Spinal cord (tissue), 10 donors: ENCODE results near the gene SQSTM1. TPM values are rescaled to one million over a fixed set of nuclear protein-coding genes. Genes with fewer than 3 reads are reported as not detected.

Source experiments
- DNase-seq, 6 donors: peaks; one replicate each; pipeline versions ENCODE4 v3.0.0 to v3.0.0-alpha.2; 2013 to 2015; ENCODE audit warnings: low spot score in 6 of 6, low read depth in 4 of 6
- H3K27ac ChIP-seq: one replicate; pipeline ENCODE4 v1.5.1; 2013; ENCODE audit warnings: low read depth, low read length, control low read depth
- H3K27me3 ChIP-seq: one replicate; pipeline ENCODE4 v1.6.1; 2013; ENCODE audit warnings: low read length; ENCODE audit not compliant: control insufficient read depth, insufficient read depth
- H3K36me3 ChIP-seq: one replicate; pipeline ENCODE4 v1.6.1; 2013; ENCODE audit warnings: low read length; ENCODE audit not compliant: control insufficient read depth, insufficient read depth
- H3K4me1 ChIP-seq: one replicate; pipeline ENCODE4 v1.6.1; 2013; ENCODE audit warnings: low read length; ENCODE audit not compliant: control insufficient read depth, insufficient read depth
- H3K4me3 ChIP-seq: one replicate; pipeline ENCODE4 v1.5.1; 2013; ENCODE audit warnings: low read depth, low read length, control low read depth
- H3K9me3 ChIP-seq: one replicate; pipeline ENCODE4 v1.6.1; 2013; ENCODE audit warnings: low read length; ENCODE audit not compliant: control insufficient read depth, insufficient read depth
- WGBS: methylation state at CpG from one replicate; pipeline ENCODE4 v1.1.5; 2013; ENCODE audit warnings: missing lambda C conversion rate; ENCODE audit not compliant: insufficient coverage; 5-methylcytosine and 5-hydroxymethylcytosine counted together
- polyA plus RNA-seq, 2 donors: library from polyadenylated mRNA; unstranded; fragments of 120-200 nt; gene quantifications; one replicate each; pipeline ENCODE4 v1.2.1, GENCODE V29; 2013; ENCODE audit not compliant: insufficient read length in 2 of 2
- total RNA-seq, 2 donors: library from RNA; depleted of rRNA in 1 of 2; stranded (reverse); fragments of 120-200 nt in 1 of 2; fragments of >200 nt in 1 of 2; gene quantifications; one replicate each; pipeline versions ENCODE4 v1.2.3 to v1.2.4, GENCODE V29; 2013 to 2014
- donor health status: healthy.

Gene SQSTM1
- total and polyA plus RNA-seq, 4 donors = 95.6 to 155 (median 119) TPM

DNA sequence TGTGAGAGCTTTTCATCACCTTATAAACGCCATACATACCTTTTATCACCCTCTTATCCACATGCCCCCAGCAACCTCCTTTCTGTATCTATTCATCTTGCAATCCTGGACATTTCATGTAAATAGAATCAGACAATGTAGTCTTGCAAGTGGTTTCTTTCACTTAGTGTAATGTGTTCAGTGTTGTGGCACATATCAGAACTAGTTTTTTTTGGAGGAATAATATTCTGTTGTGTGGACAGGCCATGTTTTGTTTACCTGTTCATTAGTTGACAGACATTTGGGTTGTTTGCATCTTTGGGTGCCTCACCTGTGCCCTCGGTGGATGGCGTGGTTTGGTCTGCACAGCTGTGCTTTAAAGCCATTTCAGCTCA lies 1.3 kb downstream of the SQSTM1 start:
- Histone ChIP-seq H3K27ac (peak overlapping the region; percentile 84), H3K9me3 (no peaks in the 10 kb centered on the region), H3K36me3 (peaks cover 49% of the 10 kb centered on the region), H3K4me3 (peak overlapping the region; percentile 84), H3K27me3 (no peaks in the 10 kb centered on the region), H3K4me1 (peaks cover 54% of the 10 kb centered on the region)
- DNase-seq = no peak
- WGBS = 80% methylated on average over 2 of the region's 3 CpGs

DNA sequence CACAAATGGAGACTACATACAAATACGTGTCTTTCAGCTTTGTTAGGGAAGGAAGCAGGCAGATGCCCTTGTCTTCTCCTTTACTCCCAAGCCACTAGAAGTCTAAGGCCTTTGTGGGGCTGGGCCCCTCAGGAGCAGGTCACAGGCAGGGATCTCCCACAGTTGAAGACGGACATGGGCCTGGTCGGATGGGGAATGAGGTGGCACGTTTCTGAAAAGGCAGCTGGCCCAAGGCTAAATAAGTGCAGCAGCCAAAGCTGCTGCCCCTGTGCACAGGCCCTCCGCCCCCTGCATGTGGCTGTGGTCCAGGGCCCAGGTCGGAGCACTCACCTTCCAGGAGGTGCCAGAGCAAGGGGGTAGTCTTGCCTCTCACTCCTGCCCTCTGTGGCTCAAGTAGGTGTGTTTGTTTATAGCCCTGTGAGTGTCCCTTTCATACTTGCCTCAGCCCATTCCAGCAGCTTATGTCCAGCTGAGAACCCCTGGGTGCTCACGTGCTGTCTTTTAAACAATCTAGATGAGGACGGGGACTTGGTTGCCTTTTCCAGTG lies 1.8 kb downstream of the SQSTM1 start:
- Histone ChIP-seq H3K4me1 (peaks cover 49% of the 10 kb centered on the region), H3K9me3 (no peaks in the 10 kb centered on the region), H3K36me3 (peaks cover 54% of the 10 kb centered on the region), H3K27ac (no peak overlapping the region), H3K27me3 (no peaks in the 10 kb centered on the region), H3K4me3 (no peak overlapping the region)
- 76% methylated on average over 7 of the region's 8 CpGs for WGBS
- DNase-seq = no peak

DNA sequence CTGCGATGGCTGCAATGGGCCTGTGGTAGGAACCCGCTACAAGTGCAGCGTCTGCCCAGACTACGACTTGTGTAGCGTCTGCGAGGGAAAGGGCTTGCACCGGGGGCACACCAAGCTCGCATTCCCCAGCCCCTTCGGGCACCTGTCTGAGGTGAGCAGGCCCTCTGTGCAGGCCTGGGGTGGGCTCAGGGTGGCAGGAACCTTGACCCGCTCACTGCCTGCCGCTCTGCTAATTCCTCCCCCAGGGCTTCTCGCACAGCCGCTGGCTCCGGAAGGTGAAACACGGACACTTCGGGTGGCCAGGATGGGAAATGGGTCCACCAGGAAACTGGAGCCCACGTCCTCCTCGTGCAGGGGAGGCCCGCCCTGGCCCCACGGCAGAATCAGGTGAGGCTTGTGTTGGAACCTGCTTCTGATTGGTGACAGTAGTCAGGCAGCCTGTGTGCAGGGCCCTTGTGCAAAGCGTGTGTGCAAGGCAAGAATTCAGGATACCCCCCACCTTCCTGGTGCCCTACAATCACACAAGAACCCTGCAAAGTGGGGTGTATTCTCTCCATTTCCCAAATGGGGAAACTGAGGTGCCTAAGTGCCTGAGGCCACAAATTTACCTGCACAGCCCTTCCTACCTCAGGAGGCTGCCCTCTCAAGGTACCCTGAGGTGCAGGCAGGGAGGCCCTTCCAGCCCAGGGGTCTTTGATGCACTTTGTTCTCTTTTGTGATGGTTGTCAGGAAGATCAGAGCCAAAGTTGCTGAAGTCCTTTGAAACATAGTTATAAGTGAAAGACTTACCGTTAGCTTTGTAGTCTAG lies 3.4 kb downstream of the SQSTM1 start:
- Histone ChIP-seq H3K27me3 (no peaks in the 10 kb centered on the region), H3K9me3 (no peaks in the 10 kb centered on the region), H3K36me3 (peaks cover 65% of the 10 kb centered on the region), H3K4me1 (peaks cover 37% of the 10 kb centered on the region), H3K27ac (no peak overlapping the region), H3K4me3 (no peak overlapping the region)
- 97% methylated on average over 19 of the region's 22 CpGs for WGBS
- no peak for DNase-seq

DNA sequence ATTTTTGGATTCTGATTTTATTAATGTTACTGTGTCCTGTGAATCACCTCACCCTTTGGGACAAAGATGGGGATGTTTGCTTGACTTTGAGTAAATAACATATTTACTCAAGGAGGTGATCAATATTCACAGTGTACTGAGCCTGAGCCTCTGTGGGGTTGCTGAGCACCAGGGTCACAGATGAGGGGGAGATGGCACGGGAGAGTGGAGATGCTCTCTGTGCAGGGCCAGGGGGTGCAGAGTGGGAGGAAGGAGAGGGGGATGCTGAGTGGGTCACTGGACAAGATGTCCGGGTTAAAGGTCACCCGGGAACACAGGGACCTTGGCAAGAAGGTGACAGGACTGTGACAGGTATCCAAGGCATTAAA lies 4.0 kb downstream of the SQSTM1 start:
- no peaks in the 10 kb centered on the region for H3K27me3 ChIP-seq
- no peak overlapping the region for H3K4me3 ChIP-seq
- H3K4me1 ChIP-seq = peaks cover 32% of the 10 kb centered on the region
- no peak for DNase-seq
- 94% methylated on average over 2 of the region's 3 CpGs for WGBS
- no peaks in the 10 kb centered on the region for H3K9me3 ChIP-seq
- no peak overlapping the region for H3K27ac ChIP-seq
- peaks cover 68% of the 10 kb centered on the region for H3K36me3 ChIP-seq

DNA sequence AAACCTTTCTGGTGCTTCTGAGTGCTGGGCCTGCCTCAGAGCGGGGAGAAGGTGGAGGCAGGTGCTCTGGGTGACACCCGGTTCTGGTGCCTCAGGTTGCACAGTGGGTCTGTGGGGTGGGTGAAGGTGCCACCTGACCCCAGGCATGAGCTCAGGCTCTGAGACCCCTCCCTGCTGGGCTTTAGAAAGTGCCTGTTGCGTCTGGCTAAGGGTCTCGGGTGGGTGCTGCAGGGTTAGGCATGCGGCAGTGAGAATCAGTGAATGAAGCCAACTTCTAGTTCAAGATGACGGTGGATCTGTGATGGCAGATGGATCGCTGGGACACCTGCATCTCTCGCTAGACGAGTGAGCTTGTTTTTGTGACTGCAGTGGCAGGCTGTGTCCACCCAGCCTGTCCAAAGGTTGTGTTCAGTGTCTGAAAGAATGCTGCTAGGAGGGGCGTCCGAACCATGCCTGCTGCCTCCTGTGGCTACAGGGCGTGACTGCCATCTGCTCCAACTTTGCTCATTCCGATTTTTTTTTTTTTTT lies 5.0 kb downstream of the SQSTM1 start:
- peaks cover 24% of the 10 kb centered on the region for H3K4me1 ChIP-seq
- no peak overlapping the region for H3K4me3 ChIP-seq
- 81% methylated on average over 11 of the region's 13 CpGs for WGBS
- no peak for DNase-seq
- no peaks in the 10 kb centered on the region for H3K27me3 ChIP-seq
- no peak overlapping the region for H3K27ac ChIP-seq
- H3K36me3 ChIP-seq = peaks cover 78% of the 10 kb centered on the region
- H3K9me3 ChIP-seq = no peaks in the 10 kb centered on the region

DNA sequence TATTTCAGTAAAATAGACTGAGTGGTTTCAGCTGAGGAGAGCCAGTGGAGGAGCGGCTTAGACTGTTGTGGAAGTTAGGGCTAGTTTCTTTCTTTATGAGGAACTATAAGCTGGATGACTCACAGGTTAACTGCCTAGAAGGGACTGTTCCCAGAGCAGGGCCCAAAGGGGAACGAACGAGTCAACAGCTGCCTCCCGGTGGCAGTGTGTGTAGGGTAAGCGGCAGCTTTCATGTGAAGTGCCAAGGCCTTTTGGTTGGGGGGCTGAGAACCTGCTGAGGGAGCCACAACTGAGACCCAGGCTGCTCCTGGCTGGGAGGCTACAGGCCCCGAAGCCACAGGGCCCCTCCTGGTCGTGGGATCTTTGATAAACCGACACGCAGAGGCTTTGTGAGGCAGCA lies 7.0 kb downstream of the SQSTM1 start:
- no peak for DNase-seq
- no peaks in the 10 kb centered on the region for H3K9me3 ChIP-seq
- no peak overlapping the region for H3K4me3 ChIP-seq
- WGBS = 66% methylated on average over 9 of the region's 9 CpGs
- H3K27ac ChIP-seq = no peak overlapping the region
- H3K27me3 ChIP-seq = no peaks in the 10 kb centered on the region
- H3K4me1 ChIP-seq = peaks cover 12% of the 10 kb centered on the region
- H3K36me3 ChIP-seq = peaks cover 94% of the 10 kb centered on the region

DNA sequence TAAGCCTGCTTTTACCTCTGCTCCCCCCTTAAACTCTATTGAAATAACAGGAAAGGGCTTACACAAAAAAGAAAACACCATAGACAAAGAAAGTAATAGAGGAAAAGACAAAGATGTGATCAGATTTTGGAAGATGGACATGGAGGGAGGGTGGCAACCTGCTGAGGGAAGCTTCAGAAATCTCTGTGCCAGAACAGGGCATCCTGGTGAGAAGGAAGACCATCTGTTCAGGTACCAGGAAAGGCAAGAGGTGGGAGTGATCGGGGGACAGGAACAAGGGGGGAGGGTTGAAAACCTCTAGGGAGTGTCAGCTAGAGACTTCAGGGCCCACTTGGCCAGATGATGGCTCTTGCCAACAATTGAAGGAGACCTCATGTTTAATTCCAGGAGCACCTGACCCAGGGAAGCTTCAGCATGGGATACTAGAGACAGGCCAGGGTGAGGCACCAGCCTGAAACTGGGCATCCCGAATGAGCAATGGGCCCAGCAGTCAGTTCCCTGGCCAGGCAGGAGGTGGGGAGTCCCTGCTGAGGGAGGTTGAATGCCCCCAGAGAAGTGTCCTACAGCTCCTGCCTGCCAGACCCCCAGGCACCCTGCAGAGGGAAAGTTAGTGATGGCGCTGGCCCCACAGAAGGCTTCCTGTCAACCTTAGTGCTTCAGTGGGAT lies 8.2 kb downstream of the SQSTM1 start:
- WGBS = 95% methylated on average over 2 of the region's 3 CpGs
- Histone ChIP-seq H3K4me3 (no peak overlapping the region), H3K9me3 (no peaks in the 10 kb centered on the region), H3K4me1 (peaks cover 8% of the 10 kb centered on the region), H3K27me3 (no peaks in the 10 kb centered on the region), H3K27ac (no peak overlapping the region), H3K36me3 (peaks cover 96% of the 10 kb centered on the region)
- DNase-seq = no peak

DNA sequence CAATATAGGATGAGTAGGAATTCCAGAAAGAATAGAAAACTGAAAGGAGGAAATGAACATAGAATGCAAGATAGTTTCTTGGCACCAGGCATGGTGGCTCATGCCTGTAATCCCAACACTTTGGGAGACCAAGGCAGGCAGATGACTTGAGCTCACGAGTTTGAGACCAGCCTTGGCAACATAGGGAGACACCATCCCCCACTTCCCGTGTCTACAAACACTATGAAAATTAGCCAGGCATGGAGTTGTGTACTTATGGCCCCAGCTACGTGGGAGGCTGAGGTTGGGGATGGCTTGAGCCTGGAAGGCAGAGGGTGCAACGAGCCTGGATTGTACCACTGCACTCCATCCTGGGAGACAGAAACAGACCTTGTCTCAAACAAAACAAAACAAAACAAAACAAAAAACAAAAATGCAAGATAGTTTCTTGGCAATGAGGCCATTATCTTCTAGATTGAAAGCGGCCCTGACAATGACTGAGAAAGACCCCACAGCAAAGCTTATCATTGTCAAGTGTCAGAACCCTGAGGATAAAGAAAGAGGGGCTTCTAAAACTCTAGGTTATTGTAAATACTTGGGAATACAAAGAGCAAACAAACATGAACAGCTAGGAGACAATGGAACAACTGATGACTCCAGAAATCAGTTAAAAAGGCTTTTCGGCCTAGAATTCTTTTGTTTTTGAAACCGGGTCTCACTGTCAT lies 9.2 kb downstream of the SQSTM1 start:
- WGBS = 92% methylated on average over 4 of the region's 7 CpGs
- H3K9me3 ChIP-seq = no peaks in the 10 kb centered on the region
- no peak overlapping the region for H3K27ac ChIP-seq
- H3K27me3 ChIP-seq = no peaks in the 10 kb centered on the region
- no peak overlapping the region for H3K4me3 ChIP-seq
- H3K36me3 ChIP-seq = peaks cover 89% of the 10 kb centered on the region
- H3K4me1 ChIP-seq = peaks cover 4% of the 10 kb centered on the region
- no peak for DNase-seq

DNA sequence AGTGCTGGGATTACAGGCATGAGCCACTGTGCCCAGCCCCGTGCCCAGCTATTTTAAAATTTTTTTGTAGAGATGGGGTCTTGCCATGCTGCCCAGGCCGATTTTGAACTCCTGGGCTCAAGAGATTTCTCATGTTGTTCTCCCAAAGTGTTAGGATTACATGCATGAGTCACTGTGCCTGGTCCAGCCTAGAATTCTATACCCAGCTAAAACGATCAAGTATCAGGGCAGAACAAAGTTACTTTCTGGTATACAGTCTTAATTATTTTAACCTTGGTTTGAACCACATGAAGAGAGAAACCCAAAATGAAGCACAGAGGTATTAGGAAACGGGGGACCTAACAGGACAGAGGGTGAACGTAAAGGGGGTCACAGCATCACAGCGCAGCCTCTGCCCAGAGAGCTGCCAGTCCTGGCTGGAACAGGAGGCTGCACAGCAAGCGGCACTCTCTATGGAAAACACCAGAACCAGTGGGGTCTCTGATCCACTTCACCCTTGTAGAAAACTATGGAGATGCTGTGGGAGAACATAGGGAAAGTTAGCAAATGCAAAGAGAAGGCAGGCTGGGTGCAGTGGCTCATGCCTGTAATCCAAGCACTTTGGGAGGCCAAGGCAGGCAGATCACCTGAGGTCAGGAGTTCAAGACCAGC lies 10.2 kb downstream of the SQSTM1 start:
- H3K27ac ChIP-seq = no peak overlapping the region
- no peaks in the 10 kb centered on the region for H3K27me3 ChIP-seq
- H3K4me3 ChIP-seq = no peak overlapping the region

More for the DNA sequence above, 10.2 kb downstream of the SQSTM1 start:
- no peak for DNase-seq
- peaks cover 4% of the 10 kb centered on the region for H3K4me1 ChIP-seq
- peaks cover 83% of the 10 kb centered on the region for H3K36me3 ChIP-seq
- no peaks in the 10 kb centered on the region for H3K9me3 ChIP-seq
- WGBS = 93% methylated on average over 5 of the region's 7 CpGs
